K562 (cell line): ENCODE measurements around the gene MAD1L1. TPM values are rescaled to one million over a fixed set of nuclear protein-coding genes. Genes with fewer than 3 reads are reported as not detected.
A peak's percentile ranks its signal among the peaks of the same experiment; 100 is the strongest.

Experiments used
- ATAC-seq: fragments of 200-7000 bp; cut with Tn5 transposase; 3 replicates; pipeline ENCODE4 v1.9.1; 2020; ENCODE audit warnings: moderate library complexity
- BruUV-seq: library from RNA; stranded (reverse); fragments of 400-500 nt; replicated peaks from 2 replicates; lab custom pipeline; 2021; lab: Mats Ljungman, UMichigan
- CTCF ChIA-PET: fragments of 300-600 bp; formaldehyde crosslinking; extraction: SDS; loops from one replicate; lab custom pipeline; 2021; ENCODE audit warnings: low intra/inter-chr PET ratio; lab: Yijun Ruan, JAX
- POLR2A ChIA-PET: fragments of 300-600, 350-650 bp; sonication (Branson Sonifier 250); formaldehyde crosslinking; extraction: SDS; loops from one replicate; lab custom pipeline; 2021; ENCODE audit warnings: antibody characterized with exemption, inconsistent platforms; lab: Yijun Ruan, JAX
- DNase-seq, 4 experiments: peaks; one replicate each; pipeline versions ENCODE4 v3.0.0 to v3.0.0-alpha.2; 2011 to 2018; ENCODE audit warnings: low spot score in 3 of 4, mixed read lengths in 3 of 4; ENCODE audit errors: extremely low read depth in 1 of 4
- FAIRE-seq: peaks from 2 replicates; lab custom pipeline; 2011; peaks lifted over from hg19 to GRCh38; lab: Jason Lieb, UNC
- H2AFZ ChIP-seq: 2 replicates; pipeline ENCODE4 v1.6.0; 2011; ENCODE audit warnings: low read depth, low read length, control low read depth, inconsistent platforms
- H3K27ac ChIP-seq: fragments of 200-600 bp; 3 replicates; pipeline ENCODE4 v1.8.0; 2011; ENCODE audit warnings: low read depth, mild to moderate bottlenecking, control low read depth, inconsistent platforms, low read length, moderate library complexity, mixed read lengths; ENCODE audit errors: extremely low read depth
- H3K27me3 ChIP-seq, 2 experiments: fragments of 300-600 bp in 1 of 2; 2 replicates in 1 of 2; 3 replicates in 1 of 2; pipeline versions ENCODE4 v1.6.0 to v1.8.0; 2011; ENCODE audit warnings: inconsistent platforms in 2 of 2, low read length in 2 of 2, mild to moderate bottlenecking in 1 of 2, mixed read lengths in 1 of 2, moderate library complexity in 1 of 2; ENCODE audit not compliant: control insufficient read depth in 2 of 2, insufficient read depth in 2 of 2
- H3K36me3 ChIP-seq: fragments of 300-600 bp; 3 replicates; pipeline ENCODE4 v1.8.0; 2011; ENCODE audit warnings: mild to moderate bottlenecking, low read length, inconsistent platforms; ENCODE audit not compliant: control insufficient read depth, insufficient read depth
- H3K4me1 ChIP-seq, 2 experiments: fragments of 200-600 bp in 1 of 2; replicated peaks in 1 of 2; 2 replicates in 1 of 2; 3 replicates in 1 of 2; pipeline versions ENCODE4 v1.5.1 to v1.8.0; 2011; ENCODE audit warnings: inconsistent platforms in 2 of 2, low read length in 2 of 2, mild to moderate bottlenecking in 1 of 2, mixed read lengths in 1 of 2, moderate library complexity in 1 of 2; ENCODE audit not compliant: control insufficient read depth in 2 of 2, insufficient read depth in 2 of 2
- H3K4me2 ChIP-seq: 2 replicates; pipeline ENCODE4 v1.6.1; 2011; ENCODE audit warnings: low read length, control low read depth, inconsistent platforms, mixed read lengths; ENCODE audit not compliant: insufficient read depth
- H3K4me3 ChIP-seq: fragments of 200-600 bp; sonication (generic), shearing (Covaris generic); 2 replicates; pipeline ENCODE4 v1.5.1; 2016; ENCODE audit warnings: control low read depth, inconsistent platforms
- H3K79me2 ChIP-seq: fragments of 200-600 bp; 3 replicates; pipeline ENCODE4 v1.8.0; 2011; ENCODE audit warnings: low read length, inconsistent platforms; ENCODE audit not compliant: control insufficient read depth, insufficient read depth
- H3K9ac ChIP-seq, 2 experiments: 2 replicates each; pipeline versions ENCODE4 v1.6.0 to v1.6.1; 2011; ENCODE audit warnings: low read depth in 2 of 2, low read length in 2 of 2, control low read depth in 1 of 2, inconsistent platforms in 1 of 2, mild to moderate bottlenecking in 1 of 2, mixed read lengths in 1 of 2; ENCODE audit not compliant: insufficient read depth in 1 of 2
- H3K9me1 ChIP-seq: one replicate; pipeline ENCODE4 v1.6.0; 2011; ENCODE audit warnings: inconsistent platforms, mild to moderate bottlenecking, low read length, moderate library complexity; ENCODE audit not compliant: control insufficient read depth, insufficient read depth
- H3K9me3 ChIP-seq: replicated peaks from 2 replicates; pipeline ENCODE4 v1.5.1; 2011; ENCODE audit warnings: low read depth, low read length, inconsistent platforms; ENCODE audit not compliant: control insufficient read depth, insufficient read depth
- H4K20me1 ChIP-seq: replicated peaks from 2 replicates; pipeline ENCODE4 v1.6.1; 2011; ENCODE audit warnings: low read length, inconsistent platforms, mixed read lengths; ENCODE audit not compliant: control insufficient read depth, insufficient read depth
- AFF1 ChIP-seq, 2 experiments: fragments of 450-650 bp; IDR thresholded peaks; 2 replicates each; pipeline ENCODE4 v1.6.1; 2018; ENCODE audit warnings: mild to moderate bottlenecking in 2 of 2, low read depth in 1 of 2; ENCODE audit not compliant: partially characterized antibody in 2 of 2
- ZBTB33 ChIP-seq: sonication (generic); formaldehyde crosslinking; IDR thresholded peaks from 2 replicates; pipeline ENCODE4 v1.8.1; 2023; ENCODE audit warnings: mild to moderate bottlenecking, missing genetic modification reagents
- WGBS: fragments of 100-300 bp; shearing (Covaris generic); methylation state at CpG from one replicate; pipeline ENCODE4 v1.1.6; 2016; ENCODE audit warnings: low coverage, mixed read lengths; ENCODE audit not compliant: insufficient coverage; ENCODE audit errors: missing lambda C conversion rate; 5-methylcytosine and 5-hydroxymethylcytosine counted together
- in situ Hi-C: fragments of 300-500 bp; cut with MboI; formaldehyde crosslinking; loops from 4 replicates; pipeline ENCODE4 v1.15.0; 2018; ENCODE audit warnings: inconsistent platforms, mixed read lengths
- intact Hi-C: fragments of 100-400 bp; cut with micrococcal nuclease; formaldehyde crosslinking; loops from 2 replicates; pipeline ENCODE4 v1.14.2; 2022
- polyA plus RNA-seq, 8 experiments: library from polyadenylated mRNA; depleted of rRNA in 4 of 8; stranded (reverse) in 5 of 8; unstranded in 3 of 8; fragments of >200 nt; fragmentation: Nextera tagmentation in 2 of 8; fragmentation: Illumina TruSeq in 1 of 8; extraction: Ambion mirVana in 2 of 8; extraction: Trizol in 1 of 8; gene quantifications; 2 replicates each; pipeline versions ENCODE4 v1.2.1 to v1.2.3, GENCODE V29; 2011 to 2014; ENCODE audit warnings: inconsistent platforms in 1 of 8, missing spikeins in 1 of 8
- total RNA-seq, 7 experiments: library from RNA; depleted of rRNA in 6 of 7; stranded (reverse); fragments of >200 nt in 6 of 7; fragmentation: Illumina TruSeq in 2 of 7; extraction: Trizol in 2 of 7; gene quantifications; 2 replicates each; pipeline versions ENCODE4 v1.2.1 to v1.2.3, GENCODE V29; 2011 to 2021; ENCODE audit warnings: low replicate concordance in 1 of 7

MAD1L1 gene
- total and polyA plus RNA-seq, 9 of the 15 experiments (the other 6 are each of a cell fraction or from before 2014, with no cell fraction given), result 1.7 to 89.7 (median 18.0) TPM

- ATAC-seq, result no peak
These were observed 121.2 kb downstream of the MAD1L1 start for GRCh38 chr7:2111568-2111967.

More at GRCh38 chr7:2111568-2111967, 121.2 kb downstream of the MAD1L1 start:
- H3K9me3 ChIP-seq, result no peaks in the 10 kb centered on the region
- no TSS peak for BruUV-seq
- peak overlapping the region in 1 of 2 experiments; percentile 43; a peak in 1 of 4 replicates for H3K9ac ChIP-seq
- H3K4me1 ChIP-seq, result peaks cover 24 to 62% of the 10 kb centered on the region in 2 experiments
- TF ChIP-seq AFF1 (IDR thresholded peaks at IDR 0.05; ENCODE audit: low read depth in 1 of 2, partially characterized antibody in 2 of 2) (no peak), ZBTB33 (CRISPR knock-in tag) (peak; percentile 57; the same call in 1 of the 2 replicates)
- TF ChIP-seq, all 486 proteins: peak for 1
- CTCF ChIA-PET, result no interaction called here
- no peak overlapping the region for H3K27ac ChIP-seq
- no peaks in the 10 kb centered on the region for H3K27me3 ChIP-seq
- in situ Hi-C loops, result no loop called here
- DNase-seq, result no peak
- POLR2A ChIA-PET, result no interaction called here
- FAIRE-seq, result no peak
- no peak overlapping the region for H3K4me3 ChIP-seq
- no peaks in the 10 kb centered on the region for H4K20me1 ChIP-seq
- no peak overlapping the region for H3K4me2 ChIP-seq
- WGBS, result 87% methylated on average over 12 of the region's 13 CpGs
- peaks cover 10% of the 10 kb centered on the region; the same call in 2 of the 3 replicates for H3K36me3 ChIP-seq
- no peak overlapping the region for H2AFZ ChIP-seq
- intact Hi-C loops, result no loop called here
- peaks cover 8% of the 10 kb centered on the region; the same call in 1 of the 3 replicates for H3K79me2 ChIP-seq
- H3K9me1 ChIP-seq, result no peaks in the 10 kb centered on the region
